K562 (cell line): ENCODE data around the gene TEX101. TPM values are rescaled to one million over a fixed set of nuclear protein-coding genes. Genes with fewer than 3 reads are reported as not detected.
A peak's percentile ranks its signal among the peaks of the same experiment; 100 is the strongest.

Experiments used
- ATAC-seq: fragments of 200-7000 bp; cut with Tn5 transposase; 3 replicates; pipeline ENCODE4 v1.9.1; 2020; ENCODE audit warnings: moderate library complexity
- BruUV-seq: library from RNA; stranded (reverse); fragments of 400-500 nt; replicated peaks from 2 replicates; lab custom pipeline; 2021; lab: Mats Ljungman, UMichigan
- CTCF ChIA-PET: fragments of 300-600 bp; formaldehyde crosslinking; extraction: SDS; loops from one replicate; lab custom pipeline; 2021; ENCODE audit warnings: low intra/inter-chr PET ratio; lab: Yijun Ruan, JAX
- POLR2A ChIA-PET: fragments of 300-600, 350-650 bp; sonication (Branson Sonifier 250); formaldehyde crosslinking; extraction: SDS; loops from one replicate; lab custom pipeline; 2021; ENCODE audit warnings: antibody characterized with exemption, inconsistent platforms; lab: Yijun Ruan, JAX
- DNase-seq, 4 experiments: peaks; one replicate each; pipeline versions ENCODE4 v3.0.0 to v3.0.0-alpha.2; 2011 to 2018; ENCODE audit warnings: low spot score in 3 of 4, mixed read lengths in 3 of 4; ENCODE audit errors: extremely low read depth in 1 of 4
- FAIRE-seq: peaks from 2 replicates; lab custom pipeline; 2011; peaks lifted over from hg19 to GRCh38; lab: Jason Lieb, UNC
- H2AFZ ChIP-seq: 2 replicates; pipeline ENCODE4 v1.6.0; 2011; ENCODE audit warnings: low read depth, low read length, control low read depth, inconsistent platforms
- H3K27ac ChIP-seq: fragments of 200-600 bp; 3 replicates; pipeline ENCODE4 v1.8.0; 2011; ENCODE audit warnings: low read depth, mild to moderate bottlenecking, control low read depth, inconsistent platforms, low read length, moderate library complexity, mixed read lengths; ENCODE audit errors: extremely low read depth
- H3K27me3 ChIP-seq, 2 experiments: fragments of 300-600 bp in 1 of 2; 2 replicates in 1 of 2; 3 replicates in 1 of 2; pipeline versions ENCODE4 v1.6.0 to v1.8.0; 2011; ENCODE audit warnings: inconsistent platforms in 2 of 2, low read length in 2 of 2, mild to moderate bottlenecking in 1 of 2, mixed read lengths in 1 of 2, moderate library complexity in 1 of 2; ENCODE audit not compliant: control insufficient read depth in 2 of 2, insufficient read depth in 2 of 2
- H3K36me3 ChIP-seq: fragments of 300-600 bp; 3 replicates; pipeline ENCODE4 v1.8.0; 2011; ENCODE audit warnings: mild to moderate bottlenecking, low read length, inconsistent platforms; ENCODE audit not compliant: control insufficient read depth, insufficient read depth
- H3K4me1 ChIP-seq, 2 experiments: fragments of 200-600 bp in 1 of 2; replicated peaks in 1 of 2; 2 replicates in 1 of 2; 3 replicates in 1 of 2; pipeline versions ENCODE4 v1.5.1 to v1.8.0; 2011; ENCODE audit warnings: inconsistent platforms in 2 of 2, low read length in 2 of 2, mild to moderate bottlenecking in 1 of 2, mixed read lengths in 1 of 2, moderate library complexity in 1 of 2; ENCODE audit not compliant: control insufficient read depth in 2 of 2, insufficient read depth in 2 of 2
- H3K4me2 ChIP-seq: 2 replicates; pipeline ENCODE4 v1.6.1; 2011; ENCODE audit warnings: low read length, control low read depth, inconsistent platforms, mixed read lengths; ENCODE audit not compliant: insufficient read depth
- H3K4me3 ChIP-seq: fragments of 200-600 bp; sonication (generic), shearing (Covaris generic); 2 replicates; pipeline ENCODE4 v1.5.1; 2016; ENCODE audit warnings: control low read depth, inconsistent platforms
- H3K79me2 ChIP-seq: fragments of 200-600 bp; 3 replicates; pipeline ENCODE4 v1.8.0; 2011; ENCODE audit warnings: low read length, inconsistent platforms; ENCODE audit not compliant: control insufficient read depth, insufficient read depth
- H3K9ac ChIP-seq, 2 experiments: 2 replicates each; pipeline versions ENCODE4 v1.6.0 to v1.6.1; 2011; ENCODE audit warnings: low read depth in 2 of 2, low read length in 2 of 2, control low read depth in 1 of 2, inconsistent platforms in 1 of 2, mild to moderate bottlenecking in 1 of 2, mixed read lengths in 1 of 2; ENCODE audit not compliant: insufficient read depth in 1 of 2
- H3K9me1 ChIP-seq: one replicate; pipeline ENCODE4 v1.6.0; 2011; ENCODE audit warnings: inconsistent platforms, mild to moderate bottlenecking, low read length, moderate library complexity; ENCODE audit not compliant: control insufficient read depth, insufficient read depth
- H3K9me3 ChIP-seq: replicated peaks from 2 replicates; pipeline ENCODE4 v1.5.1; 2011; ENCODE audit warnings: low read depth, low read length, inconsistent platforms; ENCODE audit not compliant: control insufficient read depth, insufficient read depth
- H4K20me1 ChIP-seq: replicated peaks from 2 replicates; pipeline ENCODE4 v1.6.1; 2011; ENCODE audit warnings: low read length, inconsistent platforms, mixed read lengths; ENCODE audit not compliant: control insufficient read depth, insufficient read depth
- KHSRP ChIP-seq: fragments of 450-650 bp; IDR thresholded peaks from 2 replicates; pipeline ENCODE4 v1.6.1; 2017
- LARP7 ChIP-seq: fragments of 450-650 bp; IDR thresholded peaks from 2 replicates; pipeline ENCODE4 v1.6.1; 2016
- MAZ ChIP-seq, 2 experiments: fragments of 450-650 bp in 1 of 2; sonication (generic) in 1 of 2; formaldehyde crosslinking; IDR thresholded peaks in 1 of 2; conservative IDR thresholded peaks in 1 of 2; 2 replicates each; pipeline versions ENCODE4 v1.4.0 to v1.5.0; 2020; ENCODE audit warnings: mild to moderate bottlenecking in 1 of 2, missing genetic modification reagents in 1 of 2
- PHF8 ChIP-seq: fragments of 200-600 bp; sonication (generic); IDR thresholded peaks from 2 replicates; pipeline ENCODE4 v1.6.1; 2012; ENCODE audit warnings: mixed run types, mild to moderate bottlenecking, inconsistent platforms, low read length, moderate library complexity, borderline replicate concordance
- WGBS: fragments of 100-300 bp; shearing (Covaris generic); methylation state at CpG from one replicate; pipeline ENCODE4 v1.1.6; 2016; ENCODE audit warnings: low coverage, mixed read lengths; ENCODE audit not compliant: insufficient coverage; ENCODE audit errors: missing lambda C conversion rate; 5-methylcytosine and 5-hydroxymethylcytosine counted together
- in situ Hi-C: fragments of 300-500 bp; cut with MboI; formaldehyde crosslinking; loops from 4 replicates; pipeline ENCODE4 v1.15.0; 2018; ENCODE audit warnings: inconsistent platforms, mixed read lengths
- intact Hi-C: fragments of 100-400 bp; cut with micrococcal nuclease; formaldehyde crosslinking; loops from 2 replicates; pipeline ENCODE4 v1.14.2; 2022
- polyA plus RNA-seq, 8 experiments: library from polyadenylated mRNA; depleted of rRNA in 4 of 8; stranded (reverse) in 5 of 8; unstranded in 3 of 8; fragments of >200 nt; fragmentation: Nextera tagmentation in 2 of 8; fragmentation: Illumina TruSeq in 1 of 8; extraction: Ambion mirVana in 2 of 8; extraction: Trizol in 1 of 8; gene quantifications; 2 replicates each; pipeline versions ENCODE4 v1.2.1 to v1.2.3, GENCODE V29; 2011 to 2014; ENCODE audit warnings: inconsistent platforms in 1 of 8, missing spikeins in 1 of 8
- total RNA-seq, 7 experiments: library from RNA; depleted of rRNA in 6 of 7; stranded (reverse); fragments of >200 nt in 6 of 7; fragmentation: Illumina TruSeq in 2 of 7; extraction: Trizol in 2 of 7; gene quantifications; 2 replicates each; pipeline versions ENCODE4 v1.2.1 to v1.2.3, GENCODE V29; 2011 to 2021; ENCODE audit warnings: low replicate concordance in 1 of 7
- TF ChIP-seq, protein P1 (sequence below): fragments of 250-450 bp; sonication (Bioruptor Pico); IDR thresholded peaks from 2 replicates; pipeline ENCODE4 v1.4.0; 2020; ENCODE audit warnings: mild to moderate bottlenecking
- TF ChIP-seq, protein P2 (sequence below): fragments of 250-450 bp; sonication (Bioruptor Pico); IDR thresholded peaks from 2 replicates; pipeline ENCODE4 v1.4.0; 2020; ENCODE audit warnings: borderline replicate concordance
- TF ChIP-seq, protein P3 (sequence below): fragments of 450-650 bp; IDR thresholded peaks from 2 replicates; pipeline ENCODE4 v1.6.1; 2016; ENCODE audit warnings: low read depth, mild to moderate bottlenecking, moderate library complexity
- TF ChIP-seq, protein P4 (sequence below): IDR thresholded peaks from 2 replicates; pipeline ENCODE4 v1.6.1; 2016; ENCODE audit warnings: missing genetic modification characterization, missing compliant biosample characterization

TEX101 gene
- total and polyA plus RNA-seq, 9 of the 15 experiments (the other 6 are each of a cell fraction or from before 2014, with no cell fraction given) = 0.10 to 0.36 (median 0.14) TPM; not detected in 6

DNA sequence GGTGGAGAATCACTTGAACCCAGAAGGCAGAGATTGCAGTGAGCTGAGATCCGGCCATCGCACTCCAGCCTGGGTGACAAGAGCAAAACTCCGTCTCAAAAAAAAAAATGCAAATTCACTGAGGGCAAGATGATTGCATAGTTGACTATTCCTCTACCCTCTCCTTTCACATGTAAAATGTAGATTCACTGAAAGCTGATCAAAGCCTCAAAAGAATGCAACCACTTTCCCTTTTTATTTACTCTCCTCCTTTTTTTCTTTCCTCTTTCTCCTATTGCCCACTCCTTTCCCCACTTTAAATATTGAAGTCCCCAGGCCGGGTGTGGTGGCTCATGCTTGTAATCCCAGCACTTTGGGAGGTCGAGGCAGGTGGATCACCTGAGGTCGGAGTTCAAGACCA, 6.3 kb downstream of the TEX101 start (continued):
- TF ChIP-seq, protein P1, sequence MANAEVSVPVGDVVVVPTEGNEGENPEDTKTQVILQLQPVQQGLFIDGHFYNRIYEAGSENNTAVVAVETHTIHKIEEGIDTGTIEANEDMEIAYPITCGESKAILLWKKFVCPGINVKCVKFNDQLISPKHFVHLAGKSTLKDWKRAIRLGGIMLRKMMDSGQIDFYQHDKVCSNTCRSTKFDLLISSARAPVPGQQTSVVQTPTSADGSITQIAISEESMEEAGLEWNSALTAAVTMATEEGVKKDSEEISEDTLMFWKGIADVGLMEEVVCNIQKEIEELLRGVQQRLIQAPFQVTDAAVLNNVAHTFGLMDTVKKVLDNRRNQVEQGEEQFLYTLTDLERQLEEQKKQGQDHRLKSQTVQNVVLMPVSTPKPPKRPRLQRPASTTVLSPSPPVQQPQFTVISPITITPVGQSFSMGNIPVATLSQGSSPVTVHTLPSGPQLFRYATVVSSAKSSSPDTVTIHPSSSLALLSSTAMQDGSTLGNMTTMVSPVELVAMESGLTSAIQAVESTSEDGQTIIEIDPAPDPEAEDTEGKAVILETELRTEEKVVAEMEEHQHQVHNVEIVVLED = no peak
- TF ChIP-seq, protein P2, sequence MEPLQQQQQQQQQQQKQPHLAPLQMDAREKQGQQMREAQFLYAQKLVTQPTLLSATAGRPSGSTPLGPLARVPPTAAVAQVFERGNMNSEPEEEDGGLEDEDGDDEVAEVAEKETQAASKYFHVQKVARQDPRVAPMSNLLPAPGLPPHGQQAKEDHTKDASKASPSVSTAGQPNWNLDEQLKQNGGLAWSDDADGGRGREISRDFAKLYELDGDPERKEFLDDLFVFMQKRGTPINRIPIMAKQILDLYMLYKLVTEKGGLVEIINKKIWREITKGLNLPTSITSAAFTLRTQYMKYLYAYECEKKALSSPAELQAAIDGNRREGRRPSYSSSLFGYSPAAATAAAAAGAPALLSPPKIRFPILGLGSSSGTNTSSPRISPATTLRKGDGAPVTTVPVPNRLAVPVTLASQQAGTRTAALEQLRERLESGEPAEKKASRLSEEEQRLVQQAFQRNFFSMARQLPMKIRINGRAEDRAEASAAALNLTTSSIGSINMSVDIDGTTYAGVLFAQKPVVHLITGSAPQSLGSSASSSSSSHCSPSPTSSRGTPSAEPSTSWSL (CRISPR knock-in tag) = no peak
- no peak for TF ChIP-seq MAZ (CRISPR knock-in tag; conservative IDR thresholded peaks at IDR 0.05 in 1 of 2, IDR thresholded peaks at IDR 0.05 in 1 of 2)
- TF ChIP-seq, protein P3, sequence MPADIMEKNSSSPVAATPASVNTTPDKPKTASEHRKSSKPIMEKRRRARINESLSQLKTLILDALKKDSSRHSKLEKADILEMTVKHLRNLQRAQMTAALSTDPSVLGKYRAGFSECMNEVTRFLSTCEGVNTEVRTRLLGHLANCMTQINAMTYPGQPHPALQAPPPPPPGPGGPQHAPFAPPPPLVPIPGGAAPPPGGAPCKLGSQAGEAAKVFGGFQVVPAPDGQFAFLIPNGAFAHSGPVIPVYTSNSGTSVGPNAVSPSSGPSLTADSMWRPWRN = no peak

DNA sequence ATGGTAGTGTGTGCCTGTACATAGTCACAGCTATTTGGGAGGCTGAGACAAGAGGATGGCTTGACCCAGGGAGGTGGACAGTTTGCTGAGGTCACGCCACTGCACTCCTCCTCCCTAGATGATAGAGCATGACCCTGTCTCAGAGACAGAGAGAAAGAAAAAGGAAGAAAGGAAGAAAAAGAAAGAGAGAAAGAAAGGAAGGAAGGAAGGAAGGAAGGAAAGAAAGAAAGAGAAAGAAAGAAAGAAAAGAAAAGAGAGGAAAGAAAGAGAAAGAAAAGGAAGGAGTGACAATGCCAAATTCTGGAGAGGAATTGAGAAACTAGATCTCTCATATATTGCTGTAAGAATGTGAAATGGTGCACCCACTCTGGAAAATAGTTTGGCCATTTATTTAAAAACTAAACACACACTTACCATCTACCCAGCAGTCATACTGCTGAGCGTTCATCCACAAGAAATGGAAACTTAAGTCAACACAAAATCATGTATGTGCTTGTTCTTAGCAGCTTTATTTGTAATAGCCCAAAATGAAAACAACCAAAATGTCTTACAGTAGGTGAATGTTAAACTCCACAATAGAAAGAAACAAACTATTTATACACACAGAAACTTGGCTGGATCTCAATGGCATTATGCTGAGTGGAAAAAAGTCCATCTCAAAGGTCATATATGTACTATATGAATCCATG, 7.5 kb downstream of the TEX101 start:
- POLR2A ChIA-PET = interaction anchor here (0.6 kb wide), 1 partner anchor 100 kb away, joined by 3 read pairs; no protein-coding TSS in a partner anchor
- no peak for FAIRE-seq
- intact Hi-C loops = loop anchor here (10.0 kb wide), 1 partner anchor 107 kb away; no protein-coding TSS in a partner anchor

More for the DNA sequence above, 7.5 kb downstream of the TEX101 start:
- no TSS peak for BruUV-seq
- Histone ChIP-seq H3K4me2 (no peak overlapping the region), H3K9me1 (no peaks in the 10 kb centered on the region), H2AFZ (no peak overlapping the region), H3K9ac (no peak overlapping the region), H3K4me3 (no peak overlapping the region), H3K9me3 (no peaks in the 10 kb centered on the region), H3K27me3 (peaks cover 6 to 14% of the 10 kb centered on the region in 2 experiments; a peak in 2 of 5 replicates), H3K27ac (no peak overlapping the region), H3K36me3 (no peaks in the 10 kb centered on the region), H3K79me2 (no peaks in the 10 kb centered on the region), H4K20me1 (no peaks in the 10 kb centered on the region), H3K4me1 (no peaks in the 10 kb centered on the region; a peak in 1 of 5 replicates)
- in situ Hi-C loops = no loop called here
- whole genome bisulfite sequencing = 6% methylated on average over 1 of the region's 2 CpGs
- CTCF ChIA-PET = no interaction called here
- DNase-seq = no peak
- no peak for ATAC-seq
- TF ChIP-seq LARP7 (no peak), PHF8 (no peak), KHSRP (no peak)
- TF ChIP-seq, protein P4, sequence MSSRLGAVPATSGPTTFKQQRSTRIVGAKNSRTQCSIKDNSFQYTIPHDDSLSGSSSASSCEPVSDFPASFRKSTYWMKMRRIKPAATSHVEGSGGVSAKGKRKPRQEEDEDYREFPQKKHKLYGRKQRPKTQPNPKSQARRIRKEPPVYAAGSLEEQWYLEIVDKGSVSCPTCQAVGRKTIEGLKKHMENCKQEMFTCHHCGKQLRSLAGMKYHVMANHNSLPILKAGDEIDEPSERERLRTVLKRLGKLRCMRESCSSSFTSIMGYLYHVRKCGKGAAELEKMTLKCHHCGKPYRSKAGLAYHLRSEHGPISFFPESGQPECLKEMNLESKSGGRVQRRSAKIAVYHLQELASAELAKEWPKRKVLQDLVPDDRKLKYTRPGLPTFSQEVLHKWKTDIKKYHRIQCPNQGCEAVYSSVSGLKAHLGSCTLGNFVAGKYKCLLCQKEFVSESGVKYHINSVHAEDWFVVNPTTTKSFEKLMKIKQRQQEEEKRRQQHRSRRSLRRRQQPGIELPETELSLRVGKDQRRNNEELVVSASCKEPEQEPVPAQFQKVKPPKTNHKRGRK (tag) = peak; percentile 81
- TF ChIP-seq, all 486 proteins: peak for 1
